HepG2 (cell line): ENCODE data around the gene ASB3. TPM values are rescaled to one million over a fixed set of nuclear protein-coding genes. Genes with fewer than 3 reads are reported as not detected.
A peak's percentile ranks its signal among the peaks of the same experiment; 100 is the strongest.

Experiments used
- CHD4 ChIP-seq: fragments of 200-600 bp; sonication (generic); IDR thresholded peaks from 2 replicates; pipeline ENCODE4 v1.7.0; 2017; ENCODE audit warnings: mild to moderate bottlenecking, low read length, borderline replicate concordance
- HNF4A ChIP-seq: sonication (generic); formaldehyde crosslinking; IDR thresholded peaks from 2 replicates; pipeline ENCODE4 v1.4.0; 2020; ENCODE audit warnings: missing genetic modification reagents
- HNF4G ChIP-seq, 2 experiments: sonication (generic) in 1 of 2; formaldehyde crosslinking in 1 of 2; IDR thresholded peaks; 2 replicates each; pipeline versions ENCODE4 v1.4.0 to v1.6.1; 2011 to 2020; ENCODE audit warnings: borderline replicate concordance in 2 of 2, low read depth in 2 of 2, mild to moderate bottlenecking in 2 of 2, low read length in 1 of 2, missing genetic modification reagents in 1 of 2, moderate library complexity in 1 of 2
- HOXA5 ChIP-seq: sonication (generic); formaldehyde crosslinking; IDR thresholded peaks from 2 replicates; pipeline ENCODE4 v1.4.0; 2020; ENCODE audit warnings: missing genetic modification reagents
- ISX ChIP-seq: sonication (generic); formaldehyde crosslinking; conservative IDR thresholded peaks from 2 replicates; pipeline ENCODE4 v1.5.0; 2020; ENCODE audit warnings: missing genetic modification reagents
- NAIF1 ChIP-seq: sonication (generic); formaldehyde crosslinking; IDR thresholded peaks from 2 replicates; pipeline ENCODE4 v1.5.0; 2020; ENCODE audit warnings: mild to moderate bottlenecking, missing genetic modification reagents, borderline replicate concordance
- PCBP2 ChIP-seq: fragments of 200-400 bp; formaldehyde crosslinking; optimal IDR thresholded peaks from 2 replicates; pipeline ENCODE3; 2018; ENCODE audit warnings: low read length, low read depth; ENCODE audit not compliant: poor library complexity, severe bottlenecking
- PLRG1 ChIP-seq: fragments of 450-650 bp; conservative IDR thresholded peaks from 2 replicates; pipeline ENCODE4 v1.6.1; 2016
- RFXANK ChIP-seq: IDR thresholded peaks from 2 replicates; pipeline ENCODE4 v1.6.1; 2016
- RNF2 ChIP-seq: fragments of 450-650 bp; conservative IDR thresholded peaks from 2 replicates; pipeline ENCODE4 v1.6.1; 2016; ENCODE audit warnings: low read depth
- SRSF1 ChIP-seq: fragments of 200-400 bp; formaldehyde crosslinking; optimal IDR thresholded peaks from 2 replicates; pipeline ENCODE3; 2017; ENCODE audit warnings: mild to moderate bottlenecking, low read depth, low read length, moderate library complexity
- U2AF1 ChIP-seq: fragments of 200-400 bp; formaldehyde crosslinking; optimal IDR thresholded peaks from 2 replicates; pipeline ENCODE3; 2017; ENCODE audit warnings: mild to moderate bottlenecking, low read depth, low read length
- YEATS2 ChIP-seq: sonication (generic); formaldehyde crosslinking; IDR thresholded peaks from 2 replicates; pipeline ENCODE4 v1.4.0; 2020; ENCODE audit warnings: missing genetic modification reagents, borderline replicate concordance
- ZNF138 ChIP-seq: sonication (generic); formaldehyde crosslinking; IDR thresholded peaks from 2 replicates; pipeline ENCODE4 v1.5.0; 2020; ENCODE audit warnings: mild to moderate bottlenecking, low read depth, missing genetic modification reagents
- ZNF672 ChIP-seq: sonication (generic); formaldehyde crosslinking; IDR thresholded peaks from 2 replicates; pipeline ENCODE4 v1.8.1; 2022; ENCODE audit warnings: missing genetic modification reagents
- ZNF713 ChIP-seq: sonication (generic); formaldehyde crosslinking; IDR thresholded peaks from 2 replicates; pipeline ENCODE4 v1.4.0; 2020; ENCODE audit warnings: mild to moderate bottlenecking, missing genetic modification reagents
- ZNF746 ChIP-seq: sonication (generic); formaldehyde crosslinking; IDR thresholded peaks from 2 replicates; pipeline ENCODE4 v1.8.0; 2022; ENCODE audit warnings: mild to moderate bottlenecking, missing genetic modification reagents
- ZNF816 ChIP-seq: sonication (generic); formaldehyde crosslinking; IDR thresholded peaks from 2 replicates; pipeline ENCODE4 v1.8.0; 2022; ENCODE audit warnings: missing genetic modification reagents, mild to moderate bottlenecking, borderline replicate concordance
- polyA plus RNA-seq, 8 experiments: library from polyadenylated mRNA; depleted of rRNA in 3 of 8; stranded (reverse) in 7 of 8; unstranded in 1 of 8; fragments of >200 nt; fragmentation: Illumina TruSeq in 4 of 8; extraction: Trizol in 4 of 8; gene quantifications; 2 replicates each; pipeline versions ENCODE4 v1.2.1 to v1.2.3, GENCODE V29; 2011 to 2016; ENCODE audit warnings: low read depth in 4 of 8, missing spikeins in 1 of 8, mixed read lengths in 1 of 8; ENCODE audit not compliant: insufficient read depth in 1 of 8
- total RNA-seq, 5 experiments: library from RNA; depleted of rRNA; stranded (reverse); fragments of >200 nt; fragmentation: Illumina TruSeq; extraction: Trizol; gene quantifications; 2 replicates each; pipeline ENCODE4 v1.2.3, GENCODE V29; 2016; ENCODE audit warnings: low read depth in 1 of 5
- TF ChIP-seq, protein P1 (sequence below): sonication (generic); formaldehyde crosslinking; IDR thresholded peaks from 2 replicates; pipeline ENCODE4 v1.9.0; 2022; ENCODE audit warnings: missing genetic modification reagents, mild to moderate bottlenecking, borderline replicate concordance
- TF ChIP-seq, protein P2 (sequence below): sonication (generic); formaldehyde crosslinking; IDR thresholded peaks from 2 replicates; pipeline ENCODE4 v1.5.0; 2020; ENCODE audit warnings: mild to moderate bottlenecking, missing genetic modification reagents
- TF ChIP-seq, protein P3 (sequence below): sonication (generic); formaldehyde crosslinking; IDR thresholded peaks from 2 replicates; pipeline ENCODE4 v1.4.0; 2020; ENCODE audit warnings: missing genetic modification reagents, mild to moderate bottlenecking, borderline replicate concordance
- TF ChIP-seq, protein P4 (sequence below): conservative IDR thresholded peaks from 2 replicates; pipeline ENCODE4 v1.6.1; 2018; ENCODE audit warnings: missing genetic modification reagents

The ASB3 gene
- total and polyA plus RNA-seq, 2 of the 13 experiments (the other 11 are each of a cell fraction or from before 2014, with no cell fraction given): 40.1 to 41.8 TPM

GRCh38 chr2:53827398-53828175, 40.8 kb upstream of the ASB3 start (continued):
- TF ChIP-seq, protein P1, sequence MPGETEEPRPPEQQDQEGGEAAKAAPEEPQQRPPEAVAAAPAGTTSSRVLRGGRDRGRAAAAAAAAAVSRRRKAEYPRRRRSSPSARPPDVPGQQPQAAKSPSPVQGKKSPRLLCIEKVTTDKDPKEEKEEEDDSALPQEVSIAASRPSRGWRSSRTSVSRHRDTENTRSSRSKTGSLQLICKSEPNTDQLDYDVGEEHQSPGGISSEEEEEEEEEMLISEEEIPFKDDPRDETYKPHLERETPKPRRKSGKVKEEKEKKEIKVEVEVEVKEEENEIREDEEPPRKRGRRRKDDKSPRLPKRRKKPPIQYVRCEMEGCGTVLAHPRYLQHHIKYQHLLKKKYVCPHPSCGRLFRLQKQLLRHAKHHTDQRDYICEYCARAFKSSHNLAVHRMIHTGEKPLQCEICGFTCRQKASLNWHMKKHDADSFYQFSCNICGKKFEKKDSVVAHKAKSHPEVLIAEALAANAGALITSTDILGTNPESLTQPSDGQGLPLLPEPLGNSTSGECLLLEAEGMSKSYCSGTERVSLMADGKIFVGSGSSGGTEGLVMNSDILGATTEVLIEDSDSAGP (CRISPR knock-in tag): peak; percentile 45; the same call in 1 of the 2 replicates
- TF ChIP-seq CHD4 (peak; percentile 77; the same call in 1 of the 2 replicates), SRSF1 (no peak), HOXA5 (CRISPR knock-in tag) (peak; percentile 10; the same call in 1 of the 2 replicates), U2AF1 (no peak), PCBP2 (no peak), NAIF1 (CRISPR knock-in tag) (peak; percentile 31; the same call in 1 of the 2 replicates), RFXANK (no peak), ZNF746 (CRISPR knock-in tag) (no peak), ZNF672 (no peak), ZNF713 (CRISPR knock-in tag) (no peak), HNF4G (IDR thresholded peaks at IDR 0.05; ENCODE audit: borderline replicate concordance, low read depth, low read length) (no peak), HNF4G (CRISPR knock-in tag; IDR thresholded peaks at IDR 0.05; ENCODE audit: borderline replicate concordance, low read depth) (no peak), ISX (CRISPR knock-in tag) (no peak), ZNF816 (CRISPR knock-in tag) (no peak; the same call in 1 of the 2 replicates), RNF2 (no peak), PLRG1 (no peak), YEATS2 (CRISPR knock-in tag) (no peak), HNF4A (CRISPR knock-in tag) (no peak), ZNF138 (CRISPR knock-in tag) (no peak)
- TF ChIP-seq, protein P2, sequence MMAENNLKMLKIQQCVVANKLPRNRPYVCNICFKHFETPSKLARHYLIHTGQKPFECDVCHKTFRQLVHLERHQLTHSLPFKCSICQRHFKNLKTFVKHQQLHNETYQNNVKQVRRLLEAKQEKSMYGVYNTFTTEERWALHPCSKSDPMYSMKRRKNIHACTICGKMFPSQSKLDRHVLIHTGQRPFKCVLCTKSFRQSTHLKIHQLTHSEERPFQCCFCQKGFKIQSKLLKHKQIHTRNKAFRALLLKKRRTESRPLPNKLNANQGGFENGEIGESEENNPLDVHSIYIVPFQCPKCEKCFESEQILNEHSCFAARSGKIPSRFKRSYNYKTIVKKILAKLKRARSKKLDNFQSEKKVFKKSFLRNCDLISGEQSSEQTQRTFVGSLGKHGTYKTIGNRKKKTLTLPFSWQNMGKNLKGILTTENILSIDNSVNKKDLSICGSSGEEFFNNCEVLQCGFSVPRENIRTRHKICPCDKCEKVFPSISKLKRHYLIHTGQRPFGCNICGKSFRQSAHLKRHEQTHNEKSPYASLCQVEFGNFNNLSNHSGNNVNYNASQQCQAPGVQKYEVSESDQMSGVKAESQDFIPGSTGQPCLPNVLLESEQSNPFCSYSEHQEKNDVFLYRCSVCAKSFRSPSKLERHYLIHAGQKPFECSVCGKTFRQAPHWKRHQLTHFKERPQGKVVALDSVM (CRISPR knock-in tag): peak; percentile 83; the same call in 1 of the 2 replicates
- TF ChIP-seq, protein P3, sequence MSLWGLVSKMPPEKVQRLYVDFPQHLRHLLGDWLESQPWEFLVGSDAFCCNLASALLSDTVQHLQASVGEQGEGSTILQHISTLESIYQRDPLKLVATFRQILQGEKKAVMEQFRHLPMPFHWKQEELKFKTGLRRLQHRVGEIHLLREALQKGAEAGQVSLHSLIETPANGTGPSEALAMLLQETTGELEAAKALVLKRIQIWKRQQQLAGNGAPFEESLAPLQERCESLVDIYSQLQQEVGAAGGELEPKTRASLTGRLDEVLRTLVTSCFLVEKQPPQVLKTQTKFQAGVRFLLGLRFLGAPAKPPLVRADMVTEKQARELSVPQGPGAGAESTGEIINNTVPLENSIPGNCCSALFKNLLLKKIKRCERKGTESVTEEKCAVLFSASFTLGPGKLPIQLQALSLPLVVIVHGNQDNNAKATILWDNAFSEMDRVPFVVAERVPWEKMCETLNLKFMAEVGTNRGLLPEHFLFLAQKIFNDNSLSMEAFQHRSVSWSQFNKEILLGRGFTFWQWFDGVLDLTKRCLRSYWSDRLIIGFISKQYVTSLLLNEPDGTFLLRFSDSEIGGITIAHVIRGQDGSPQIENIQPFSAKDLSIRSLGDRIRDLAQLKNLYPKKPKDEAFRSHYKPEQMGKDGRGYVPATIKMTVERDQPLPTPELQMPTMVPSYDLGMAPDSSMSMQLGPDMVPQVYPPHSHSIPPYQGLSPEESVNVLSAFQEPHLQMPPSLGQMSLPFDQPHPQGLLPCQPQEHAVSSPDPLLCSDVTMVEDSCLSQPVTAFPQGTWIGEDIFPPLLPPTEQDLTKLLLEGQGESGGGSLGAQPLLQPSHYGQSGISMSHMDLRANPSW (CRISPR knock-in tag): peak; percentile 53; the same call in 1 of the 2 replicates
- TF ChIP-seq, protein P4, sequence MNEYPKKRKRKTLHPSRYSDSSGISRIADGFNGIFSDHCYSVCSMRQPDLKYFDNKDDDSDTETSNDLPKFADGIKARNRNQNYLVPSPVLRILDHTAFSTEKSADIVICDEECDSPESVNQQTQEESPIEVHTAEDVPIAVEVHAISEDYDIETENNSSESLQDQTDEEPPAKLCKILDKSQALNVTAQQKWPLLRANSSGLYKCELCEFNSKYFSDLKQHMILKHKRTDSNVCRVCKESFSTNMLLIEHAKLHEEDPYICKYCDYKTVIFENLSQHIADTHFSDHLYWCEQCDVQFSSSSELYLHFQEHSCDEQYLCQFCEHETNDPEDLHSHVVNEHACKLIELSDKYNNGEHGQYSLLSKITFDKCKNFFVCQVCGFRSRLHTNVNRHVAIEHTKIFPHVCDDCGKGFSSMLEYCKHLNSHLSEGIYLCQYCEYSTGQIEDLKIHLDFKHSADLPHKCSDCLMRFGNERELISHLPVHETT (CRISPR knock-in tag): no peak
